HG03342 (cell line): ENCODE measurements around the gene KIAA1191.
"Not testable (repeated sequence)": the region's sequence is repeated elsewhere in the genome, so short reads cannot be mapped to it uniquely, and the experiment has no call there.

Source experiments
- ATAC-seq: cut with Tn5 transposase; IDR thresholded peaks from one replicate; pipeline ENCODE4 v1.9.1; 2021; ENCODE audit warnings: mild to moderate bottlenecking, moderate library complexity; ENCODE audit not compliant: unreplicated experiment

KIAA1191 gene

GRCh38 chr5:176361437-176362232 is at the start of gene KIAA1191:
TSS of gene KIAA1191 (minus strand) at chr5:176361764. CDS start at chr5:176359508, 2,256 bp downstream.
- peak; percentile 84 for ATAC-seq

- no peak for ATAC-seq
Observed at GRCh38 chr5:176410486-176411180, 49.1 kb upstream of the KIAA1191 start.

DNA sequence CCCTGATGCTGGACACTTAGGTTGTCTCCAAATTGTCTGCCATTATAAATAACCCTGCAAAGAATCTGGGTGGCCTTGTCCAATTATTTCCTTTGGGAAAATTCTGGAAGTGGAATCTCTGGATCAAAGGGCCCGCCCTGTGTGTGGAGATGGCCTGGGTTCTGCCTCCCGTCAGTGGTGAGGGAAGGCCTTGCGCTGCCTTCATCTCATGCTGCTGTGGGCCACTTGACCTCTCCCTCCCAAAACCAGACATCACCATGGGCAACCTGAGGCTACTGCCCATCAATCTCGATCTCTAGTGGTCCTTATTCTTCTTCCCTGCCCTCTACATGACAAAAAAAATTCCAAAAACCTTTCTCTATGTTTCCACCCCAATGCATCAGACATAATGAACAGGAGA is 48.2 kb upstream of the KIAA1191 start:
- ATAC-seq: no peak

- no peak for ATAC-seq
Observed at GRCh38 chr5:176408590-176408989, 47.0 kb upstream of the KIAA1191 start.

DNA sequence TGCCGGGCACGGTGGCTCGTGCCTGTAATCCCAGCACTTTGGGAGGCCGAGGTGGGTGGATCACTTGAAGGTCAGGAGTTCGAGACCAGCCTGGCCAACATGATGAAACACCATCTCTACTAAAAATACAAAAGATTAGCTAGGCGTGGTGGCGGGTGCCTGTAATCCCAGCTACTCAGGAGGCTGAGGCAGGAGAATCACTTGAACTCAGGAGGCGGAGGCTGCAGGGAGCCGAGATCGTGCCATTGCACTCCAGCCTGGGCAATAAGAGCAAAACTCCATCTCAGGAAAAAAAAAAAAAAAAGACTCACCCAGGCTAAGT is 46.6 kb upstream of the KIAA1191 start:
- not testable (repeated sequence) for ATAC-seq

DNA sequence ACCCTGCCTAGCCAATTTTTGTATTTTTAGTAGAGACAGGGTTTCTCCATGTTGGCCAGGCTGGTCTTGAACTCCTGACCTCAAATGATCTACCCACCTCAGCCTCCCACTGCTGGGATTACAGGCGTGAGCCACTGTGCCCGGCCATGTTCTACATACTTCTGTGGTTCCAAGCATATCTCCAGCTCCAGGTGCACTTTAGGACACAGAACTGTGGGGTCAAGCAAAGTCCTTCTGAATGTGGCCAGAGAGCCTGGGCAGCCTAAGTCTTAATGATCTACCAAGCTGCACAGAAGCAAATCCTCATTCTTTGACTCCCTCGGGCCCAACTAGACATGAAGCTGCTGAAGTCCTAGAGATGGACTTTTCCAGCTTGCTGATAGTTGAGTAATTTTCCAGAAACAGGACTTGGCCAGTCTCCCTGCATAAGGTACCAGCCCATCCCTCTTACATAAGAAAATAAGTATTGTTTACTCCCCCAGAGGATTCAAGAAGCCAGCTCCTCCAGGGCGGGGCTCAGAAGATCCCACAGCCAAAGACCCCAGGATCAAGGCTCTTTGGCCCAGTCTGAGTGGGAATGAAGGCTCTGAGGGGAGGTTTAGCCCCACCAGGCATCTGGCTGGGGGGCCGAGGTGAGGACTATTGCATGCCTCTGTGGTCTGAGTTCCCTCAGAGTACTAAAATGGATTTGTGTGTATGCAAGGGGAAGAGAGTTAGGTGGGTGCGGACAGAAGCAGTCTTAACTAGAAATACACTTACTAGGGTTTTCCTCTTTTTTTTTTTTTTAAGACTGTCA is 46.1 kb upstream of the KIAA1191 start:
- no peak for ATAC-seq

DNA sequence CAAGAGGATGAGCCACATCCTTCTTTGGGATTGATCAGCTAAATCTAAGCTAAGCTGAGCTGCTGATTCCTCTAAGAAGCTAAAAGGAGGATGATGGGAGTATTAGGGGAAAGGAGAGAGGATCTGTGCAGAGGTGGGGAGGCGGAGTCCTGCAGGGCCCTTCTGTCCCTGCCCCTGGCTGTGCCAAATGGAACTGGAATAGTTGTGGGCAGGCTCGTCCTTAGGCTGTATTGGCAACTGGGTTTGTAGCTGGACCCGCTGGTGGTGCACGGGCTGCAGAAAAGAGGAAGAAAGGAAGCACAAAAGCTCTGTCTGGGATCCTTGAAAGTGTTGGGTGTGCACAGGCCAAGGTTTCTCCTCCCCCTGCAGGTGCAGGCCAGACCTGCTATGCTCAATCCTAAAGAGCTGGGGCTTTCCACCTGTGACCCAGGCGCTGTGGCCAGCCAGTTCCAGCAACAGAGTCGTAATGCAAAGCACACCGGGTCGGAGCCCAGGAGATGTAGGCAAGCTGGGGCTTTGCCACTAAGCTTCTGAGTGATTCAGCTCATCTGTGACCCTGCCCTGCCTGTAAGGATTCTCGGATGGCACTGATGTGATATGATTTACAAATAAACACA is 45.0 kb upstream of the KIAA1191 start:
- no peak for ATAC-seq

- no peak for ATAC-seq
Observed at GRCh38 chr5:176405656-176406435, 44.3 kb upstream of the KIAA1191 start.

DNA sequence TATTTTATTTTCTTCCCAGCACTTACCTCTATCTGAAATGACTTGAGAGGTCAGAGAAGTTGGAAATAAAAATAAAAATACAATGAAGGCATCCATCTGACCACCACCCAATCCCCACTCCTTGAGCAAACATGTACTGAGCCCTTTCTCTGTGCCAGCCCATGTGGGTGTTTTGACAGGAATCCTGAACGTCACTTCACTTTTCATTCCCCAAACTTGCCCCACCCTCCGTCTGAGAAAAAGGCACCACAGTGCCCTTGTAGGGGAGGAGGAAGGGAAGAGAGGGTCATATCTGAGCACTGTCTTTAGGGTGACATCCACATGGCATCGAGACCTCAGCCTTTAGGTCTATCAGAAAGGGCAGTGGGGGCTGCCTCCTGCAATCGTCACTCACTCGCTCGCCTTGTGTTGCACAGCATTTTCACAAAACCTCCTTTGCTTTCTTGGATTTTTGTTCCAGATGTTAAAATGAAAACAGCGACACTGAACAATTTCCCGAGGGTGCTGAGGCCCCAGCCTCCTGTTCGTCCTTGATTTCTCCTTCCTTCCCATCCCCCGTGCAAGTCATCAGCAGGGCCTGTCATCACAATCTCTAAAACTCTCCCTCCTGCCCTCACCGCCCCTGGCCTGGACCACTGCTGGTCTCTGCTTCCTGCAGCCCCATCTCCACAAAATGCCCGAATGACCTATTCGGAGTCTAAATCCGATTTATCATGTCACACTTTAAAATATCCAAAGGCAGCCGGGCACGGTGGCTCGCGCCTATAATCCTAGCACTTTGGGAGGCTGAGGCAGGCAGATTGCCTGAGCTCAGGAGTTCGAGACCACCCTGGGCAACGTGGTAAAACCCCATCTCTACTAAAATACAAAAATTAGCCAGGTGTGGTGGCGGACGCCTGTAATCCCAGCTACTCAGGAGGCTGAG is 40.0 kb upstream of the KIAA1191 start:
- no peak for ATAC-seq

GRCh38 chr5:176400382-176401156 is 39.0 kb upstream of the KIAA1191 start:
- no peak for ATAC-seq

- no peak for ATAC-seq
Observed at GRCh38 chr5:176397736-176398420, 36.3 kb upstream of the KIAA1191 start.

DNA sequence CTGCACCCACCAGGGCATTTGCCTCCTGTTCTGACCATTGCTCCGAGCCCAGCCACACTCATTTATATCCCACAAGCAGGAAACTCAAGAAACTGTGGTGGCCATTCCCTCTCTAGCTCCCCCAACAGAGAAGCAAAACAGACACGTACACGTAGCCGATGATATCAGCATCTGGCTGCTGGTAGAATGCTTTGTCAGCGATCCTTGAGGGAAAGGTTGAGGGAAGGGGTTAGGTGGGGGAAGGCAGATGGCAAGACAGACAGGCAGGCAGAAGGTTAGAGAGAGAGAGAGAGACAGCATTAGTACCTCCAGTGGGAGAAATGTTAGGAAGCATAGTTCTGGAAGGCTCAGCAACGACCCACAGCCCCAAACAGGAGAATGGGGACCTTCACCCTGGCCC is 34.8 kb upstream of the KIAA1191 start:
- no peak for ATAC-seq

GRCh38 chr5:176394881-176395675 is 33.5 kb upstream of the KIAA1191 start:
- ATAC-seq: no peak

DNA sequence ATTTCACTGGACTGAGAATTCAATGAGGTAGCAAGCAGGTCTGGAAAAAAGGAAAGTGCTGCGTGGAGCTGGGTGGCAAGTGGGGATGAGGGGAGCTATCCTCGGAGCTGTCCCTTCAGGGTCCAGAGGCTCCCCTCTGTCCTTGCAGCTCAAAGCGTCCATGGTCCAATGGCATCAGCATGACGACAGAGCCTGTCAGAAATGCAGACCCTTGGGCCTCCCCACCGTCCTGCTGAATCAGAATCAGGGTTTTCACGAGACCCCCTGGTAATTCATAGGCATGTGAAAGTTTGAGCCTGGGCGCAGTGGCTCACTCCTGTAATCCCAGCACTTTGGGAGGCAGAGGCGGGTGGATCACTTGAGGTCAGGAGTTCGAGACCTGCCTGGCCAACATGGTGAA is 32.5 kb upstream of the KIAA1191 start:
- no peak for ATAC-seq

- no peak for ATAC-seq
Observed at GRCh38 chr5:176392526-176392925, 31.0 kb upstream of the KIAA1191 start.

GRCh38 chr5:176391999-176392398 is 30.4 kb upstream of the KIAA1191 start:
- ATAC-seq: no peak

DNA sequence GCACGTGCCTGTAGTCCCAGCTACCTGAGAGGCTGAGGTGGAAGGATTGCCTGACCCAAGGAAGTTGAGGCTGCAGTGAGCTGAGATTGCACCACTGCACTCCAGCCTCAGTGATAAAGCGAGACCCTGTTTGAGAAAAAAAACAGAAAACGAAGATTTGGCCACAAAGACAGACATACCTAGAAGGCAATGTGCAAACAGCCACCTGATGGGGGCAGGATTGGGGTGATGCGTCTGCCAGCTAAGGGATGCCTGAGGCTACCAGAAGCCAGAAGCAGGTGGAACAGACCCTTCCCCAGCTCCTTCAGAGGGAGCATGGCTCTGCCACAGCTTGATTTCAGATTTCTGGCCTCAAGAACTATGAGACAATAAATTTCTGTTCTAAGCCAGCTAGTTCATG is 29.9 kb upstream of the KIAA1191 start:
- no peak for ATAC-seq
